MM.1S (cell line): ENCODE data around the gene LARGE1.

ENCODE experiments used
- DNase-seq: peaks from one replicate; pipeline ENCODE4 v3.0.0-alpha.2; 2015
- H2AFZ ChIP-seq: fragments of 300-600 bp; sonication (generic); 2 replicates; pipeline ENCODE4 v1.6.0; 2016; ENCODE audit warnings: antibody characterized with exemption, low read length
- H3F3A ChIP-seq: fragments of 300-600 bp; sonication (generic); 2 replicates; pipeline ENCODE4 v1.6.1; 2016; ENCODE audit warnings: mild to moderate bottlenecking, antibody characterized with exemption, low read length, moderate library complexity, mixed read lengths; ENCODE audit not compliant: insufficient read depth
- H3K27ac ChIP-seq: fragments of 300-600 bp; sonication (generic); 2 replicates; pipeline ENCODE4 v1.5.1; 2016; ENCODE audit warnings: mild to moderate bottlenecking, low read length
- H3K27me3 ChIP-seq: fragments of 300-600 bp; sonication (generic); replicated peaks from 2 replicates; pipeline ENCODE4 v1.6.0; 2016; ENCODE audit warnings: low read length; ENCODE audit not compliant: insufficient read depth
- H3K36me3 ChIP-seq: fragments of 300-600 bp; sonication (generic); replicated peaks from 2 replicates; pipeline ENCODE4 v1.6.1; 2016; ENCODE audit warnings: mild to moderate bottlenecking, low read length, mixed read lengths; ENCODE audit not compliant: insufficient read depth
- H3K4me1 ChIP-seq: fragments of 300-600 bp; sonication (generic); 2 replicates; pipeline ENCODE4 v1.6.1; 2016; ENCODE audit warnings: low read length, mixed read lengths
- H3K4me2 ChIP-seq: fragments of 300-600 bp; sonication (generic); 2 replicates; pipeline ENCODE4 v1.6.0; 2016; ENCODE audit warnings: low read depth, low read length
- H3K4me3 ChIP-seq: fragments of 300-600 bp; sonication (generic); 2 replicates; pipeline ENCODE4 v1.5.1; 2016; ENCODE audit warnings: low read length, mixed read lengths
- H3K79me2 ChIP-seq: fragments of 300-600 bp; sonication (generic); 2 replicates; pipeline ENCODE4 v1.6.1; 2016; ENCODE audit warnings: mixed run types, low read length, mixed read lengths
- H3K9ac ChIP-seq: fragments of 300-600 bp; sonication (generic); 2 replicates; pipeline ENCODE4 v1.6.1; 2016; ENCODE audit warnings: low read length, mixed read lengths
- H3K9me2 ChIP-seq: fragments of 300-600 bp; sonication (generic); replicated peaks from 2 replicates; pipeline ENCODE4 v1.6.1; 2016; ENCODE audit warnings: mild to moderate bottlenecking, low read length, mixed read lengths; ENCODE audit not compliant: insufficient read depth
- H3K9me3 ChIP-seq: fragments of 300-600 bp; sonication (generic); replicated peaks from 2 replicates; pipeline ENCODE4 v1.6.1; 2016; ENCODE audit warnings: mild to moderate bottlenecking, low read length, mixed read lengths; ENCODE audit not compliant: insufficient read depth
- H4K20me1 ChIP-seq: fragments of 300-600 bp; sonication (generic); 2 replicates; pipeline ENCODE4 v1.6.1; 2016; ENCODE audit warnings: mild to moderate bottlenecking, low read length, moderate library complexity, mixed read lengths; ENCODE audit not compliant: insufficient read depth
- CTCF ChIP-seq: fragments of 300-600 bp; sonication (generic); IDR thresholded peaks from 2 replicates; pipeline ENCODE4 v1.5.1; 2016; ENCODE audit warnings: antibody characterized with exemption, low read length, mixed read lengths
- EZH2 ChIP-seq: fragments of 300-600 bp; sonication (generic); optimal IDR thresholded peaks from 2 replicates; pipeline ENCODE3; 2017; ENCODE audit warnings: low read depth, mild to moderate bottlenecking, antibody characterized with exemption, low read length, mixed read lengths
- EZH2phosphoT487 ChIP-seq: fragments of 300-600 bp; sonication (generic); IDR thresholded peaks from 2 replicates; pipeline ENCODE4 v1.6.1; 2018; ENCODE audit warnings: antibody characterized with exemption, low read length

Gene LARGE1

GRCh38 chr22:33888821-33889220 is 31.5 kb downstream of the LARGE1 start:
- Histone ChIP-seq H3K9me2 (no peaks in the 10 kb centered on the region), H3K4me3 (no peak overlapping the region), H3K9ac (no peak overlapping the region), H3K79me2 (peaks cover 99% of the 10 kb centered on the region), H3K27me3 (no peaks in the 10 kb centered on the region), H3K27ac (no peak overlapping the region), H3K4me1 (no peaks in the 10 kb centered on the region), H2AFZ (no peak overlapping the region), H3F3A (no peaks in the 10 kb centered on the region), H3K4me2 (no peak overlapping the region), H3K36me3 (no peaks in the 10 kb centered on the region), H3K9me3 (no peaks in the 10 kb centered on the region), H4K20me1 (no peaks in the 10 kb centered on the region; the same call in none of the 2 replicates)
- no peak for DNase-seq
- TF ChIP-seq CTCF (no peak), EZH2 (no peak), EZH2phosphoT487 (no peak)

DNA sequence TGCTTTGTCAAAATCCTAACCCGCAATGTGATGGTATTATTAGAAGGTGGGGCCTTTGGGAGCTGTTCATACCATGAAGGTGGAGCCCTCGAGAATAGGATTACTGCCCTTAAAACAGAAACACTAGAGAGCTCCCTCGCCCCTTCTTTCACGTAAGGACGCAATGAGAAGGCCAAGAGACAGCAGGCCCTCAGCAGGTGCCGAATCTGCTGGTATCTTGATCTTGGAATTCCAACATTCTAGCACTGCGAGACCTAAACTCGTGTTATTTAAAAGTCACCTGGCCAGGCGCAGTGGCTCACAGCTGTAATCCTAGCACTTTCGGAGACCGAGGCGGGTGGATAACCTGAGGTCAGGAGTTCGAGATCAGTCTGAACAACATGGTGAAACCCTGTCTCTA is 33.1 kb downstream of the LARGE1 start:
- no peak for DNase-seq
- Histone ChIP-seq H3F3A (no peaks in the 10 kb centered on the region), H3K4me2 (no peak overlapping the region), H3K9me2 (no peaks in the 10 kb centered on the region), H3K36me3 (no peaks in the 10 kb centered on the region), H3K9ac (no peak overlapping the region), H3K27ac (no peak overlapping the region), H4K20me1 (no peaks in the 10 kb centered on the region; the same call in none of the 2 replicates), H3K79me2 (peaks cover 99% of the 10 kb centered on the region), H3K27me3 (no peaks in the 10 kb centered on the region), H3K4me1 (no peaks in the 10 kb centered on the region), H2AFZ (no peak overlapping the region), H3K9me3 (no peaks in the 10 kb centered on the region), H3K4me3 (no peak overlapping the region)
- TF ChIP-seq CTCF (no peak), EZH2phosphoT487 (no peak), EZH2 (no peak)

- Histone ChIP-seq H3K27me3 (no peaks in the 10 kb centered on the region), H3K9ac (no peak overlapping the region), H3K4me2 (no peak overlapping the region), H4K20me1 (no peaks in the 10 kb centered on the region; the same call in none of the 2 replicates), H3K4me1 (no peaks in the 10 kb centered on the region), H2AFZ (no peak overlapping the region), H3K4me3 (no peak overlapping the region), H3K9me3 (no peaks in the 10 kb centered on the region), H3K9me2 (no peaks in the 10 kb centered on the region), H3K79me2 (peaks cover 97% of the 10 kb centered on the region), H3F3A (no peaks in the 10 kb centered on the region), H3K27ac (no peak overlapping the region), H3K36me3 (no peaks in the 10 kb centered on the region)
- TF ChIP-seq EZH2phosphoT487 (no peak), EZH2 (no peak), CTCF (no peak)
- DNase-seq, result no peak
Measured at GRCh38 chr22:33886696-33887095, 33.6 kb downstream of the LARGE1 start.
